K562 (cell line): Measurements from ENCODE around the gene EXOC4.

ENCODE experiments used
- FOXA3 ChIP-seq, 2 experiments: fragments of 450-650 bp in 1 of 2; sonication (generic) in 1 of 2; formaldehyde crosslinking; IDR thresholded peaks in 1 of 2; conservative IDR thresholded peaks in 1 of 2; 2 replicates each; pipeline versions ENCODE4 v1.4.0 to v1.8.0; 2020 to 2022; ENCODE audit warnings: mild to moderate bottlenecking in 2 of 2, missing genetic modification reagents in 1 of 2
- MXI1 ChIP-seq: IDR thresholded peaks from 2 replicates; pipeline ENCODE4 v1.6.1; 2011; ENCODE audit warnings: low read depth, mild to moderate bottlenecking, improper control_type of control experiment, low read length
- POLR2A ChIP-seq: fragments of 450-650 bp; conservative IDR thresholded peaks from 2 replicates; pipeline ENCODE4 v1.6.1; 2016
- TF ChIP-seq, protein P1 (sequence below): fragments of 450-650 bp; formaldehyde crosslinking; IDR thresholded peaks from 2 replicates; pipeline ENCODE4 v1.4.0; 2022; ENCODE audit warnings: missing genetic modification characterization

DNA sequence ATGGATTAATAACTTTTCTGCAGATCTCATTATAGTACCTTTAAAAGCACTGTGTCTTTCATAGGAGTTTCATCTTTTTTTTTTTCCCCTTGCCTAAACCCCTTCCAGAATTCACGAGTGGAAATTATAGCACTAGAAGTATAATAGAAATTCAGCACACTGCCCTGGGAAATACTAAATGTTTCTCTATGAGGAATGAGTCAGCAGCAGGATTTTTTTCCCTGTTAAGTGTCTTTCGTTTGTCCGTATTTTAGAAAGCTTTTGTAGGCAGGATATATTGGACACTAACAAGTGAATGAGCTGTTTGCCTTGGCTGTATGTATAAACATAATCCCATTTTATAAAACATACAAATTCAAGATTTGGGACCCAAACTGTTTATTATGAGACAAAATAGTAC lies 105.8 kb downstream of the EXOC4 start:
- TF ChIP-seq, protein P1, sequence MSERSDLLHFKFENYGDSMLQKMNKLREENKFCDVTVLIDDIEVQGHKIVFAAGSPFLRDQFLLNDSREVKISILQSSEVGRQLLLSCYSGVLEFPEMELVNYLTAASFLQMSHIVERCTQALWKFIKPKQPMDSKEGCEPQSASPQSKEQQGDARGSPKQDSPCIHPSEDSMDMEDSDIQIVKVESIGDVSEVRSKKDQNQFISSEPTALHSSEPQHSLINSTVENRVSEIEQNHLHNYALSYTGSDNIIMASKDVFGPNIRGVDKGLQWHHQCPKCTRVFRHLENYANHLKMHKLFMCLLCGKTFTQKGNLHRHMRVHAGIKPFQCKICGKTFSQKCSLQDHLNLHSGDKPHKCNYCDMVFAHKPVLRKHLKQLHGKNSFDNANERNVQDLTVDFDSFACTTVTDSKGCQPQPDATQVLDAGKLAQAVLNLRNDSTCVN (CRISPR knock-in tag), result no peak
- TF ChIP-seq POLR2A, result no peak
- no peak for TF ChIP-seq FOXA3 (CRISPR knock-in tag; conservative IDR thresholded peaks at IDR 0.05 in 1 of 2, IDR thresholded peaks at IDR 0.05 in 1 of 2)
- TF ChIP-seq MXI1, result no peak
